GM19023 (cell line): ENCODE measurements around the gene CA5A.
"Not testable (repeated sequence)": the region's sequence is repeated elsewhere in the genome, so short reads cannot be mapped to it uniquely, and the experiment has no call there.

ENCODE experiments used
- ATAC-seq: cut with Tn5 transposase; IDR thresholded peaks from one replicate; pipeline ENCODE4 v1.9.1; 2021; ENCODE audit warnings: mild to moderate bottlenecking, moderate library complexity; ENCODE audit not compliant: unreplicated experiment

Gene CA5A

GRCh38 chr16:87936375-87937230, at the start of gene CA5A:
Gene CA5A, minus strand, starts transcription at chr16:87936529. Its CDS starts 79 bp downstream, at chr16:87936450.
- no peak for ATAC-seq

- not testable (repeated sequence) for ATAC-seq
Measured at GRCh38 chr16:87985493-87985892, 49.2 kb upstream of the CA5A start.

GRCh38 chr16:87984632-87985267, 48.4 kb upstream of the CA5A start:
- no peak for ATAC-seq

- not testable (repeated sequence) for ATAC-seq
Measured at GRCh38 chr16:87984180-87984579, 47.9 kb upstream of the CA5A start.

GRCh38 chr16:87983737-87984097, 47.4 kb upstream of the CA5A start:
- ATAC-seq: not testable (repeated sequence)

- ATAC-seq: not testable (repeated sequence)
Measured at GRCh38 chr16:87983072-87983736, 46.9 kb upstream of the CA5A start.

- ATAC-seq: no peak
Measured at GRCh38 chr16:87982581-87983041, 46.3 kb upstream of the CA5A start.

- not testable (repeated sequence) for ATAC-seq
Measured at GRCh38 chr16:87981376-87981775, 45.0 kb upstream of the CA5A start.

GRCh38 chr16:87979911-87980630, 43.7 kb upstream of the CA5A start:
- ATAC-seq: not testable (repeated sequence)

- no peak for ATAC-seq
Measured at GRCh38 chr16:87979352-87979751, 43.0 kb upstream of the CA5A start.

GRCh38 chr16:87978127-87978526, 41.8 kb upstream of the CA5A start:
- ATAC-seq: no peak

- no peak for ATAC-seq
Measured at GRCh38 chr16:87976665-87977064, 40.3 kb upstream of the CA5A start.

- no peak for ATAC-seq
Measured at GRCh38 chr16:87974178-87974577, 37.8 kb upstream of the CA5A start.

GRCh38 chr16:87973717-87974116, 37.4 kb upstream of the CA5A start:
- ATAC-seq: no peak

GRCh38 chr16:87971933-87972332, 35.6 kb upstream of the CA5A start:
- no peak for ATAC-seq

- no peak for ATAC-seq
Measured at GRCh38 chr16:87970186-87970585, 33.9 kb upstream of the CA5A start.

- ATAC-seq: no peak
Measured at GRCh38 chr16:87968541-87968940, 32.2 kb upstream of the CA5A start.

- no peak for ATAC-seq
Measured at GRCh38 chr16:87966685-87967185, 30.4 kb upstream of the CA5A start.

GRCh38 chr16:87966064-87966645, 29.8 kb upstream of the CA5A start:
- ATAC-seq: no peak

- ATAC-seq: no peak
Measured at GRCh38 chr16:87965417-87965816, 29.1 kb upstream of the CA5A start.
